Skin of body (tissue), 2 donors: ENCODE data around the gene IL9. TPM values are rescaled to one million over a fixed set of nuclear protein-coding genes. Genes with fewer than 3 reads are reported as not detected.

Source experiments
- DNase-seq: peaks from one replicate; lab custom pipeline; 2025; lab: John Stamatoyannopoulos, UW
- total RNA-seq: library from RNA; depleted of rRNA; stranded (reverse); fragments of >200 nt; gene quantifications from one replicate; pipeline ENCODE4 v1.2.3, GENCODE V29; 2014

The IL9 gene
- total RNA-seq, 1 donor from 2014 or later: not detected

- no peak for DNase-seq
These were observed 3.9 kb downstream of the IL9 start for GRCh38 chr5:135891791-135892190.

- no peak for DNase-seq
These were observed 4.4 kb downstream of the IL9 start for GRCh38 chr5:135891268-135891667.

GRCh38 chr5:135890867-135891266, 4.8 kb downstream of the IL9 start:
- DNase-seq: no peak

- DNase-seq: no peak
These were observed 5.3 kb downstream of the IL9 start for GRCh38 chr5:135890296-135890695.

- DNase-seq: no peak
These were observed 7.6 kb downstream of the IL9 start for GRCh38 chr5:135887881-135888614.

GRCh38 chr5:135887447-135887864, 8.2 kb downstream of the IL9 start:
- peak; percentile 38 for DNase-seq

GRCh38 chr5:135886136-135886535, 9.5 kb downstream of the IL9 start:
- DNase-seq: no peak

- no peak for DNase-seq
These were observed 10.6 kb downstream of the IL9 start for GRCh38 chr5:135885031-135885430.

- DNase-seq: no peak
These were observed 12.2 kb downstream of the IL9 start for GRCh38 chr5:135883441-135883840.

- no peak for DNase-seq
These were observed 12.6 kb downstream of the IL9 start for GRCh38 chr5:135883026-135883425.

GRCh38 chr5:135881819-135882218, 13.8 kb downstream of the IL9 start:
- no peak for DNase-seq

GRCh38 chr5:135881244-135881643, 14.4 kb downstream of the IL9 start:
- no peak for DNase-seq

GRCh38 chr5:135880801-135881200, 14.8 kb downstream of the IL9 start:
- DNase-seq: no peak

GRCh38 chr5:135880278-135880677, 15.4 kb downstream of the IL9 start:
- no peak for DNase-seq

GRCh38 chr5:135879591-135879990, 16.1 kb downstream of the IL9 start:
- DNase-seq: no peak

GRCh38 chr5:135878156-135878620, 17.5 kb downstream of the IL9 start:
- no peak for DNase-seq

- DNase-seq: no peak
These were observed 18.0 kb downstream of the IL9 start for GRCh38 chr5:135877570-135878155.

- DNase-seq: no peak
These were observed 19.5 kb downstream of the IL9 start for GRCh38 chr5:135876146-135876545.

GRCh38 chr5:135875567-135875966, 20.1 kb downstream of the IL9 start:
- DNase-seq: no peak

- DNase-seq: no peak
These were observed 21.2 kb downstream of the IL9 start for GRCh38 chr5:135874461-135874860.

- no peak for DNase-seq
These were observed 21.8 kb downstream of the IL9 start for GRCh38 chr5:135873831-135874230.

GRCh38 chr5:135871268-135871915, 24.2 kb downstream of the IL9 start:
- no peak for DNase-seq

- DNase-seq: no peak
These were observed 25.7 kb downstream of the IL9 start for GRCh38 chr5:135869935-135870334.
